GM12865 (cell line): ENCODE data around the gene HES1.

ENCODE experiments used
- DNase-seq: peaks from one replicate; pipeline ENCODE4 v3.0.0; 2010; ENCODE audit warnings: low read depth
- H3K4me3 ChIP-seq: 2 replicates; pipeline ENCODE4 v1.5.1; 2011; ENCODE audit warnings: mild to moderate bottlenecking, low read depth, low read length, control low read depth
- TF ChIP-seq, protein P1 (sequence below): IDR thresholded peaks from 2 replicates; pipeline ENCODE4 v1.5.1; 2011; ENCODE audit warnings: low read length, control low read depth, low read depth, inconsistent platforms; ENCODE audit not compliant: insufficient read depth; ENCODE audit errors: missing control alignments

The HES1 gene

DNA sequence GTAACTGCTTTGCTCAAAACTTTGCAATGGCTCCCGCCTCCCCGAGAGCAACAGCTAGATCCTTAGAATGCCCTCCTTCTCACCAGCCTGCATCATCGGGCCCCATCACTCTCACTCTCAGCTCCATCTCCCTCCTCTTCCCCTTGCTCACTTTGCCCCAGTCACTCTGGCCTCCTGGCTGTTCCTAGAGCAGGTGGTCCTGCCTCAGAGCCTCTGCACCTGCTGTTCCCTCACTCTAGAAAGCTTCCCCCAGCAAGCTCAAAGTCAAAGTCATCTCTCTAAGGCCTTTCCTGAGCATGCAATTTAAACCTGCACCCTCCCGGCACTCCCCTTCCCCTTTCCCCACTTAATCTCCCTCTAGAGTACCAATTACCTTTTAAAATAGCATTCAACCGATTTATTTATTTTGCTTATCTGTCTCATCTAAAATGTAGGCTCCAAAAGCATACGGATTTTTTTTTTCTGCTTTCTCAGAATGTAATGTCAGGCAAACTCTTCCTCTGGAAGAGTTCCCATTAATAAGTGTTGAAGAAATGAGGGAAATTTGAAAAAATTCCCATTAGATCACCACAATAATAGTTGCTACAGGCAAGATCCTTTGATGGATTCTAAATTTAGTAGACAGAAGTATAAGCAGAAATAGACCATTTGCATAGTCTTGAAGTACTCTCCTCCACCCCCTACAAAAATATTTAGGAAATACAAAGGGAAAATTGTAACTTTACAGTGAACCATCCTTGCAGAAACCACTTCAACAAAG is 15.9 kb upstream of the HES1 start:
- TF ChIP-seq, protein P1, sequence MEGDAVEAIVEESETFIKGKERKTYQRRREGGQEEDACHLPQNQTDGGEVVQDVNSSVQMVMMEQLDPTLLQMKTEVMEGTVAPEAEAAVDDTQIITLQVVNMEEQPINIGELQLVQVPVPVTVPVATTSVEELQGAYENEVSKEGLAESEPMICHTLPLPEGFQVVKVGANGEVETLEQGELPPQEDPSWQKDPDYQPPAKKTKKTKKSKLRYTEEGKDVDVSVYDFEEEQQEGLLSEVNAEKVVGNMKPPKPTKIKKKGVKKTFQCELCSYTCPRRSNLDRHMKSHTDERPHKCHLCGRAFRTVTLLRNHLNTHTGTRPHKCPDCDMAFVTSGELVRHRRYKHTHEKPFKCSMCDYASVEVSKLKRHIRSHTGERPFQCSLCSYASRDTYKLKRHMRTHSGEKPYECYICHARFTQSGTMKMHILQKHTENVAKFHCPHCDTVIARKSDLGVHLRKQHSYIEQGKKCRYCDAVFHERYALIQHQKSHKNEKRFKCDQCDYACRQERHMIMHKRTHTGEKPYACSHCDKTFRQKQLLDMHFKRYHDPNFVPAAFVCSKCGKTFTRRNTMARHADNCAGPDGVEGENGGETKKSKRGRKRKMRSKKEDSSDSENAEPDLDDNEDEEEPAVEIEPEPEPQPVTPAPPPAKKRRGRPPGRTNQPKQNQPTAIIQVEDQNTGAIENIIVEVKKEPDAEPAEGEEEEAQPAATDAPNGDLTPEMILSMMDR: no peak
- no peak for DNase-seq
- no peak overlapping the region for H3K4me3 ChIP-seq

DNA sequence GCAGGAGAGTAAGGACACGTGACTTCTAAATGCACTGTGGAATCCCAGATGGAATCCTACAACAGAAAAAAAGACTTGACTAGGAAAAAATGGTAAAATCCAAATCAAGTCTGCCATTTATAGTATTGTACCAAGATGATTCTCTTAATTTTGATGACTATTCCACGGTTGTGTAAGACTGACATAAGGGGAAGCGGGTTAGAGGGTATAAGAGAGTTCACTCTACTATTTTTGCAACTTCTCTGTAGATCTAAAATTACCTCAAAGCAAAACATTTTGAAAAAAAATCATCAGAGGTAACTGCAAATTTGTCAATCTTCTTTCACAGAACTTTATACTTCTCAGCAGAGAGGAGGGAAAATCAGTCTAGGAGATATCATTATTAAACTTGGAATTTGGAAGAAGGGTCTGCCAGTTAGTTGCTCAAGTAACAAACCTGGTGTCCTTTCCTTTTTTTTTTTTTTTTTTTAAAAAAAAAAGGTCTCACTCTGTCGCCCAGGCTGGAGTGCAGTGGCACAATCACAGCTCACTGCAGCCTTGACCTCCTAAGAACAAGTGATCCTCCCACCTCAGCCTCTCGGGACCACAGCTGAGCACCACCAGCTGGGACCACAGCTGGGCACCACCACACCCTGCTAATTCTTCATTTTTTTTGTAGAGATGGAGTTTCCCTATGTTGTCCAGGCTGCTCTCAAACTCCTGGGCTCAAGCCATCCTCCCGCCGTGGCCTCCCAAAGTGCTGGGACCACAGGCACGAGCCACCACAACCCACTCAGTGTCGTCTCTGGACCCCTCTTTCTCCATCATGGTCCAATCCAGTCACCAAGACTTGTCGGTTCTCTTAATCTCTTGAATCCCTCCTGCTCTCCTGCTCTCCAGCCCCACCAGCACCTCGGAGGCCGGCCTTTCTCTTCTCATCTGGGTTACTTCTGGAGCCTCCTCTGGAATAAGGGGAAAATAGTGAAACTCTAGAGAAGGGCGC is 14.9 kb upstream of the HES1 start:
- TF ChIP-seq, protein P1: no peak
- H3K4me3 ChIP-seq: no peak overlapping the region
- DNase-seq: no peak

DNA sequence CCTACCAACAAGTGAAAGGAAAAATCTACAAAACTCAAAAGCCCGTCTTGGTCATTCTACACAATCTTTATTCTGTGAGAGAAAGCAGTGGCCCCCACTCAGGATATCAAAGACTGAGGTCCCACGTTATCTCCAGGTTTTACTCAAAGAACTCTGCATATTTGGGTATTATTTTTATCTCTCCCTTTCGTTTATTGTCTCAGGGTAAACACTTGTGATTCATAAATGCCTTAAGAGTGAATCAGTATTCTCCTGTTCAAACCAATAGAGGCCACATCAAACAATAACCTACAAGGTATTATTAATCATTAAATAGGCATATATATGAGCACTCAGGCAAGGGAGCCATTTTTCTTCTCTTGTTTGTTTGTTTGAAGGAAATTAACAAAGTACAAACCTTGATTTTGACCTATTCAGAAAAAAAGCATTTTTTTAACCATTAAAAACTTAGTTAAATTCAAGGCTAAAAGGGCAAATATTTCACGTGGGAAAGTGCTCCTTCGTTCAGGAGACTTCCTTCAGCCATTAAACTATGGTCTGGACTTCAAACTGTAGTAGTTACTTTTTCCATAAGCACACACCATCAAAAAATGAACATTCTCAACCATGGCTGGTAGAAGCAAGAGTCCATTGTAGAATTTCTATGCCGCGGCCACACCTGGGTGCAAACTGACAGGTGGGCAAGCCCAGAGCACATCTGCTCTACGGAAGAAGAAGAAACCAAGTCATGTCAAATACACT is 13.9 kb upstream of the HES1 start:
- DNase-seq: no peak
- TF ChIP-seq, protein P1: no peak
- H3K4me3 ChIP-seq: no peak overlapping the region

DNA sequence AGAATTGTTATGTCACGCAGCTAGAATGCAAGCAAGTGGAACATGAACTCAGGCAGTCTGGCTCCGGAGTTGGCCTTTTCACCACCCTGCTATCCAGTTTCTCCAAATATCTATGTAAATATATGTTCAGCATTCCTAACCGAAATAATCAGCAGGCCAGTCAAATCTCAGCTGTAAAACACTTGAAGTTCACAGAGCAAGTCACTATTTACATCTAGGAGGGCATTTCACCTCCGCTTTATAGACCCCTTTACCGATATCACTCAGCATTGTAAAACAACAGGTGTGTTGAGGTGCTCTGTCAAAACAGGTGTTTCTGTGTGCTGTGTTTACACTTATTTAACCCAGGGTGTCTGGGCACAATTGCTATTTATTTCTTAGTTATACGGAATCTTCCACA is 12.2 kb upstream of the HES1 start:
- DNase-seq: no peak
- H3K4me3 ChIP-seq: no peak overlapping the region
- TF ChIP-seq, protein P1: no peak

DNA sequence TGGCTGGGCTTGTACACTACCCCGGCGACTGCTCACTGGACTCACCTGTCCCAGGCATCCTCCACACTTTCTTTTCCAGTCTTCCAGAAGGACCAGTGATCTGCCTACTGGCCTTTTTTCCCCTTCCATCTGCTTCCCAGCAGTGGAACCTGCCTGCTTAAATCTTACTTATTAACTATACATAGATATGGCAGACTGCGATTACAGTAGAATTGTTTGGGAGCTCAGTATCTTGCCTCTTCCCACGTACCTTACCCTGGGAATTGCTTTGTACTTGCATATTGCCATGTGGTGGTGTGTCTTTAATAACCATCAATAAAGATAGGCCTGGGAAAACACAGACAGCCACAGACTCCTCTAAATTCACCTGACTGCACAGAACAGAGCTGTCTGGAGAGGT is 11.8 kb upstream of the HES1 start:
- no peak overlapping the region for H3K4me3 ChIP-seq
- DNase-seq: no peak
- TF ChIP-seq, protein P1: no peak

DNA sequence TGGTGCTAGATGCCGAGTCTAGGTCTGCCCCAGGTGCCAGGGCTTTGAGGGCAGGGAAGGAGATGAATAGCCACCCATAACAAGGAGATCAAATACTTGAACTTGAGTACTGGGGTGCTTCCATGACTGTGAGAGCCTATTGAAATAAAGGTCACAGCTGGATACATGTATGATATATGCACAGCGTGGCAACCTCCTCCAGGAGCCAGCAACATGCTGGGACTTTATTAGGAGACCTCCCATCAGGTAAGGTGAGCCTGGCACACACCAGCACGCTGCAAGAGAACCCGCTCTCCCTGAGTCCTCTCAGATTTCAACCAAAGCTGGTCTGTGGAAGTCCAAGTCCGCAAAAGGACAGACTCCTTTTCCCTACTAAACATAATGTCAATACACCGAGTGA is 10.5 kb upstream of the HES1 start:
- TF ChIP-seq, protein P1: no peak
- H3K4me3 ChIP-seq: no peak overlapping the region
- DNase-seq: no peak
